IMR-90 (cell line): Measurements from ENCODE around the gene ADGRG7. TPM values are rescaled to one million over a fixed set of nuclear protein-coding genes. Genes with fewer than 3 reads are reported as not detected.

ENCODE experiments used
- ATAC-seq: fragments of 200-7000 bp; cut with Tn5 transposase; 2 replicates; pipeline ENCODE4 v1.9.1; 2020; ENCODE audit warnings: low read depth, mild to moderate bottlenecking, moderate library complexity
- BruUV-seq: library from RNA; stranded (reverse); fragments of 400-500 nt; replicated peaks from 2 replicates; lab custom pipeline; 2021; lab: Mats Ljungman, UMichigan
- CTCF ChIA-PET: fragments of 300-600 bp; formaldehyde crosslinking; extraction: SDS; loops from one replicate; lab custom pipeline; 2021; ENCODE audit warnings: antibody characterized with exemption; lab: Yijun Ruan, JAX
- POLR2A ChIA-PET: fragments of 300-600 bp; sonication (Branson Sonifier 250); formaldehyde crosslinking; loops from one replicate; lab custom pipeline; 2022; ENCODE audit warnings: antibody characterized with exemption; ENCODE audit not compliant: unreplicated experiment; lab: Charles Lee
- DNase-seq: peaks from one replicate; pipeline ENCODE4 v3.0.0; 2013
- H2AFZ ChIP-seq: replicated peaks from 2 replicates; pipeline ENCODE3; 2013; ENCODE audit warnings: low read length, mild to moderate bottlenecking; ENCODE audit not compliant: poor library complexity
- H2AK5ac ChIP-seq: 2 replicates; pipeline ENCODE4 v1.6.1; 2013; ENCODE audit warnings: low read depth, low read length, inconsistent platforms
- H2AK9ac ChIP-seq: replicated peaks from 2 replicates; pipeline ENCODE3; 2013; ENCODE audit warnings: mild to moderate bottlenecking, low read depth, low read length, moderate library complexity; ENCODE audit not compliant: poor library complexity
- H2BK120ac ChIP-seq: 2 replicates; pipeline ENCODE4 v1.6.1; 2013; ENCODE audit warnings: low read depth, low read length, inconsistent platforms
- H2BK15ac ChIP-seq: 3 replicates; pipeline ENCODE4 v1.6.1; 2013; ENCODE audit warnings: low read depth, low read length, inconsistent platforms
- H2BK20ac ChIP-seq: 2 replicates; pipeline ENCODE4 v1.6.1; 2013; ENCODE audit warnings: low read depth, mild to moderate bottlenecking, inconsistent platforms, low read length, moderate library complexity
- H2BK5ac ChIP-seq: 2 replicates; pipeline ENCODE4 v1.6.1; 2013; ENCODE audit warnings: mild to moderate bottlenecking, low read depth, low read length, inconsistent platforms; ENCODE audit not compliant: poor library complexity, severe bottlenecking
- H3K14ac ChIP-seq: replicated peaks from 2 replicates; pipeline ENCODE4 v1.6.1; 2013; ENCODE audit warnings: low read depth, low read length, inconsistent platforms
- H3K18ac ChIP-seq: 2 replicates; pipeline ENCODE4 v1.6.1; 2013; ENCODE audit warnings: low read depth, low read length, control low read depth
- H3K23ac ChIP-seq: 2 replicates; pipeline ENCODE4 v1.6.1; 2013; ENCODE audit warnings: low read depth, low read length, inconsistent platforms
- H3K27ac ChIP-seq: 2 replicates; pipeline ENCODE4 v1.5.1; 2013; ENCODE audit warnings: mild to moderate bottlenecking, control low read depth, low read length; ENCODE audit not compliant: insufficient read depth
- H3K27me3 ChIP-seq: 2 replicates; pipeline ENCODE4 v1.6.1; 2013; ENCODE audit warnings: low read length; ENCODE audit not compliant: control insufficient read depth, insufficient read depth
- H3K36me3 ChIP-seq: 2 replicates; pipeline ENCODE4 v1.6.1; 2013; ENCODE audit warnings: low read length, mixed read lengths; ENCODE audit not compliant: control insufficient read depth, insufficient read depth
- H3K4ac ChIP-seq: 2 replicates; pipeline ENCODE4 v1.6.1; 2013; ENCODE audit warnings: low read depth, low read length, inconsistent platforms
- H3K4me1 ChIP-seq: 2 replicates; pipeline ENCODE4 v1.6.1; 2013; ENCODE audit warnings: low read length, mixed read lengths; ENCODE audit not compliant: control insufficient read depth, insufficient read depth
- H3K4me2 ChIP-seq: 2 replicates; pipeline ENCODE4 v1.6.1; 2013; ENCODE audit warnings: low read depth, mild to moderate bottlenecking, control low read depth, low read length, moderate library complexity
- H3K4me3 ChIP-seq: 2 replicates; pipeline ENCODE4 v1.5.1; 2013; ENCODE audit warnings: low read depth, mild to moderate bottlenecking, control low read depth, low read length, moderate library complexity; ENCODE audit not compliant: insufficient read depth
- H3K56ac ChIP-seq: 2 replicates; pipeline ENCODE4 v1.6.1; 2013; ENCODE audit warnings: low read length, inconsistent platforms; ENCODE audit not compliant: insufficient read depth; ENCODE audit errors: extremely low read depth
- H3K79me1 ChIP-seq, 2 experiments: 2 replicates each; pipeline ENCODE4 v1.6.1; 2013; ENCODE audit warnings: low read length in 2 of 2, inconsistent platforms in 1 of 2, low read depth in 1 of 2
- H3K9ac ChIP-seq: 2 replicates; pipeline ENCODE4 v1.6.1; 2013; ENCODE audit warnings: low read depth, low read length, control low read depth
- H3K9me1 ChIP-seq: 2 replicates; pipeline ENCODE4 v1.6.1; 2013; ENCODE audit warnings: low read length, inconsistent platforms; ENCODE audit not compliant: insufficient read depth
- H3K9me3 ChIP-seq: 2 replicates; pipeline ENCODE4 v1.6.1; 2013; ENCODE audit warnings: low read length; ENCODE audit not compliant: control insufficient read depth, insufficient read depth
- H4K20me1 ChIP-seq: 2 replicates; pipeline ENCODE4 v1.6.1; 2013; ENCODE audit warnings: low read length, inconsistent platforms; ENCODE audit not compliant: insufficient read depth
- H4K5ac ChIP-seq: 2 replicates; pipeline ENCODE4 v1.6.1; 2013; ENCODE audit warnings: mild to moderate bottlenecking, low read depth, low read length, control low read depth
- H4K8ac ChIP-seq, 2 experiments: 2 replicates each; pipeline ENCODE4 v1.6.1; 2013; ENCODE audit warnings: low read depth in 2 of 2, low read length in 2 of 2, control low read depth in 1 of 2, inconsistent platforms in 1 of 2
- H4K91ac ChIP-seq: 2 replicates; pipeline ENCODE4 v1.6.1; 2013; ENCODE audit warnings: low read depth, low read length, inconsistent platforms; ENCODE audit not compliant: insufficient read depth
- BHLHE40 ChIP-seq: fragments of 150-350 bp; IDR thresholded peaks from 2 replicates; pipeline ENCODE4 v1.6.1; 2016; ENCODE audit warnings: mild to moderate bottlenecking, low read depth, low read length
- CEBPB ChIP-seq: IDR thresholded peaks from 2 replicates; pipeline ENCODE4 v1.6.1; 2012; ENCODE audit warnings: low read depth, low read length, improper control_type of control experiment
- FOS ChIP-seq: fragments of 150-350 bp; IDR thresholded peaks from 2 replicates; pipeline ENCODE4 v1.6.1; 2016; ENCODE audit warnings: low read depth, low read length
- MAFK ChIP-seq: IDR thresholded peaks from 2 replicates; pipeline ENCODE4 v1.6.1; 2012; ENCODE audit warnings: low read depth, low read length, improper control_type of control experiment
- MAZ ChIP-seq: IDR thresholded peaks from 2 replicates; pipeline ENCODE4 v1.6.1; 2012; ENCODE audit warnings: low read depth, mild to moderate bottlenecking, low read length, improper control_type of control experiment, moderate library complexity, borderline replicate concordance
- MXI1 ChIP-seq: IDR thresholded peaks from 2 replicates; pipeline ENCODE4 v1.6.1; 2012; ENCODE audit warnings: low read depth, mild to moderate bottlenecking, low read length, moderate library complexity, borderline replicate concordance
- NFE2L2 ChIP-seq: fragments of 150-350 bp; IDR thresholded peaks from 2 replicates; pipeline ENCODE4 v1.6.1; 2016; ENCODE audit warnings: low read depth, mild to moderate bottlenecking, low read length
- POLR2A ChIP-seq: IDR thresholded peaks from 2 replicates; pipeline ENCODE4 v1.6.1; 2012; ENCODE audit warnings: mild to moderate bottlenecking, low read depth, low read length
- RAD21 ChIP-seq: IDR thresholded peaks from 2 replicates; pipeline ENCODE4 v1.6.1; 2012; ENCODE audit warnings: low read length, improper control_type of control experiment
- RCOR1 ChIP-seq: IDR thresholded peaks from 2 replicates; pipeline ENCODE4 v1.6.1; 2012; ENCODE audit warnings: mild to moderate bottlenecking, low read length, improper control_type of control experiment; ENCODE audit not compliant: insufficient replicate concordance
- RFX5 ChIP-seq: IDR thresholded peaks from 2 replicates; pipeline ENCODE4 v1.8.0; 2012; ENCODE audit warnings: low read depth, mild to moderate bottlenecking, low read length, moderate library complexity
- SMC3 ChIP-seq: fragments of 150-350 bp; IDR thresholded peaks from 2 replicates; pipeline ENCODE4 v1.6.1; 2016; ENCODE audit warnings: low read depth, mild to moderate bottlenecking, antibody characterized with exemption, low read length, moderate library complexity
- WGBS, 2 experiments: methylation state at CpG; one replicate each; pipeline versions ENCODE4 v1.1.5 to v1.1.7; 2013; ENCODE audit warnings: missing lambda C conversion rate in 2 of 2; ENCODE audit not compliant: insufficient read length in 1 of 2; ENCODE audit errors: extremely low coverage in 2 of 2; 5-methylcytosine and 5-hydroxymethylcytosine counted together
- dilution Hi-C: fragments of 300-500 bp; cut with HindIII; formaldehyde crosslinking; loops from one replicate; pipeline ENCODE4 v1.14.3; 2018; ENCODE audit warnings: low sequenced_read_pairs; ENCODE audit not compliant: unreplicated experiment
- in situ Hi-C: fragments of 300-500 bp; cut with MboI; formaldehyde crosslinking; loops from 3 replicates; pipeline ENCODE4 v1.14.3; 2019; ENCODE audit warnings: low sequenced_read_pairs, inconsistent platforms, mixed read lengths
- intact Hi-C: fragments of 100-400 bp; cut with micrococcal nuclease; formaldehyde crosslinking; loops from 2 replicates; pipeline ENCODE4 v1.10.0; 2022
- polyA plus RNA-seq, 3 experiments: library from polyadenylated mRNA; depleted of rRNA; stranded (reverse); fragments of >200 nt; gene quantifications; 2 replicates each; pipeline ENCODE4 v1.2.3, GENCODE V29; 2012; ENCODE audit warnings: low replicate concordance in 1 of 3
- total RNA-seq: library from RNA; depleted of rRNA; stranded (reverse); fragments of >200 nt; gene quantifications from 2 replicates; pipeline ENCODE4 v1.2.3, GENCODE V29; 2012
- TF ChIP-seq, protein P1 (sequence below): conservative IDR thresholded peaks from 2 replicates; pipeline ENCODE4 v1.5.1; 2012; ENCODE audit warnings: mild to moderate bottlenecking, low read depth, low read length, improper control_type of control experiment
- TF ChIP-seq, protein P2 (sequence below): fragments of 150-350 bp; IDR thresholded peaks from 2 replicates; pipeline ENCODE4 v1.6.1; 2016; ENCODE audit warnings: low read depth, mild to moderate bottlenecking, low read length, moderate library complexity, borderline replicate concordance
- TF ChIP-seq, protein P3 (sequence below): fragments of 150-350 bp; IDR thresholded peaks from 2 replicates; pipeline ENCODE4 v1.6.1; 2017; ENCODE audit warnings: mild to moderate bottlenecking, antibody characterized with exemption, low read length, low read depth

The ADGRG7 gene
- total and polyA plus RNA-seq, 2 of the 4 experiments (the other 2 are of a cell fraction) = not detected

DNA sequence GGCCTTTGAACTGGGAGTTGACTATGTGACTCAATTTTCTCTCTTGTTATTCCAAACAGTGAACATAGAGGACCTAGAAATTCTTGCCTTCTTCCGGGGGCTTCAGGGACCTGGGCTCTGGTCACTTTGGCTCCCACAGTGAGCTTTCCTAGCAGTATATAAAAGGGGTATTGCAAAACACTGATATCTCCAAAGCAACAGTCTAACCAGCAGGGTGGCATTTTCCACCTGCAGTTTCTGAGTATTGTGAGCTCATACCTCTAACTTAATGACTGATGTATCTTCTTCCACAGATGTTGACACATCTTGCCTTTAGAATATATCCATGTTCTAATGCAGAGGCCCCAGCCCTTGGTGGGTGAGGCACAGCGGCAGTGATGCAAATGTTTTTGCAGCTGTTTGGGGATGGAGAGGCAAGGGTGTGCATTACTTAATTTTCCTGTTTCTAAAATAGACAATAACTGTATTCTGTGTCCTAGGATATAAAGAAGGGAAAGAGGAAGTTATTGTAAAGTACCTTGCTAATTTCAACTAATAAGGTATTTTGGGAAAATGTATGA, 45.7 kb upstream of the ADGRG7 start:
- no peak overlapping the region for H2AK5ac ChIP-seq
- no peak overlapping the region for H3K4ac ChIP-seq
- no TSS peak for BruUV-seq
- H3K4me2 ChIP-seq = no peak overlapping the region
- TF ChIP-seq RAD21 (no peak), POLR2A (no peak), SMC3 (no peak), RFX5 (no peak), RCOR1 (no peak), BHLHE40 (no peak), MXI1 (no peak), MAZ (no peak), FOS (no peak), NFE2L2 (no peak), CEBPB (no peak), MAFK (no peak)
- TF ChIP-seq, protein P1, sequence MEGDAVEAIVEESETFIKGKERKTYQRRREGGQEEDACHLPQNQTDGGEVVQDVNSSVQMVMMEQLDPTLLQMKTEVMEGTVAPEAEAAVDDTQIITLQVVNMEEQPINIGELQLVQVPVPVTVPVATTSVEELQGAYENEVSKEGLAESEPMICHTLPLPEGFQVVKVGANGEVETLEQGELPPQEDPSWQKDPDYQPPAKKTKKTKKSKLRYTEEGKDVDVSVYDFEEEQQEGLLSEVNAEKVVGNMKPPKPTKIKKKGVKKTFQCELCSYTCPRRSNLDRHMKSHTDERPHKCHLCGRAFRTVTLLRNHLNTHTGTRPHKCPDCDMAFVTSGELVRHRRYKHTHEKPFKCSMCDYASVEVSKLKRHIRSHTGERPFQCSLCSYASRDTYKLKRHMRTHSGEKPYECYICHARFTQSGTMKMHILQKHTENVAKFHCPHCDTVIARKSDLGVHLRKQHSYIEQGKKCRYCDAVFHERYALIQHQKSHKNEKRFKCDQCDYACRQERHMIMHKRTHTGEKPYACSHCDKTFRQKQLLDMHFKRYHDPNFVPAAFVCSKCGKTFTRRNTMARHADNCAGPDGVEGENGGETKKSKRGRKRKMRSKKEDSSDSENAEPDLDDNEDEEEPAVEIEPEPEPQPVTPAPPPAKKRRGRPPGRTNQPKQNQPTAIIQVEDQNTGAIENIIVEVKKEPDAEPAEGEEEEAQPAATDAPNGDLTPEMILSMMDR = no peak
- TF ChIP-seq, protein P2, sequence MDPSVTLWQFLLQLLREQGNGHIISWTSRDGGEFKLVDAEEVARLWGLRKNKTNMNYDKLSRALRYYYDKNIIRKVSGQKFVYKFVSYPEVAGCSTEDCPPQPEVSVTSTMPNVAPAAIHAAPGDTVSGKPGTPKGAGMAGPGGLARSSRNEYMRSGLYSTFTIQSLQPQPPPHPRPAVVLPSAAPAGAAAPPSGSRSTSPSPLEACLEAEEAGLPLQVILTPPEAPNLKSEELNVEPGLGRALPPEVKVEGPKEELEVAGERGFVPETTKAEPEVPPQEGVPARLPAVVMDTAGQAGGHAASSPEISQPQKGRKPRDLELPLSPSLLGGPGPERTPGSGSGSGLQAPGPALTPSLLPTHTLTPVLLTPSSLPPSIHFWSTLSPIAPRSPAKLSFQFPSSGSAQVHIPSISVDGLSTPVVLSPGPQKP = no peak
- TF ChIP-seq, protein P3, sequence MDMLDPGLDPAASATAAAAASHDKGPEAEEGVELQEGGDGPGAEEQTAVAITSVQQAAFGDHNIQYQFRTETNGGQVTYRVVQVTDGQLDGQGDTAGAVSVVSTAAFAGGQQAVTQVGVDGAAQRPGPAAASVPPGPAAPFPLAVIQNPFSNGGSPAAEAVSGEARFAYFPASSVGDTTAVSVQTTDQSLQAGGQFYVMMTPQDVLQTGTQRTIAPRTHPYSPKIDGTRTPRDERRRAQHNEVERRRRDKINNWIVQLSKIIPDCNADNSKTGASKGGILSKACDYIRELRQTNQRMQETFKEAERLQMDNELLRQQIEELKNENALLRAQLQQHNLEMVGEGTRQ = no peak
- no peak overlapping the region for H2AK9ac ChIP-seq
- no peak overlapping the region for H3K18ac ChIP-seq
- H3K14ac ChIP-seq = no peak overlapping the region
- dilution Hi-C loops = no loop called here
- no peak overlapping the region for H2BK5ac ChIP-seq
- H3K79me1 ChIP-seq = no peaks in the 10 kb centered on the region
- ChIA-PET POLR2A (no interaction called here), CTCF (no interaction called here)
- H3K4me1 ChIP-seq = peaks cover 5% of the 10 kb centered on the region
- H3K9me3 ChIP-seq = no peaks in the 10 kb centered on the region
- H4K91ac ChIP-seq = no peak overlapping the region
- in situ Hi-C loops = no loop called here
- H4K20me1 ChIP-seq = no peaks in the 10 kb centered on the region
- ATAC-seq (no peak), DNase-seq (no peak)
- no peaks in the 10 kb centered on the region for H3K27me3 ChIP-seq
- H3K36me3 ChIP-seq = no peaks in the 10 kb centered on the region
- H3K4me3 ChIP-seq = no peak overlapping the region
- no peak overlapping the region for H3K27ac ChIP-seq
- no peak overlapping the region for H2BK15ac ChIP-seq
- peaks cover 3% of the 10 kb centered on the region; the same call in 1 of the 2 replicates for H3K9me1 ChIP-seq
- no peak overlapping the region for H3K23ac ChIP-seq
- no peak overlapping the region for H2BK20ac ChIP-seq
- no CpG with 5 or more reads among the region's 2 CpGs for WGBS, 2 experiments
- H3K56ac ChIP-seq = no peak overlapping the region
- H4K5ac ChIP-seq = no peak overlapping the region
- intact Hi-C loops = no loop called here
- H3K9ac ChIP-seq = no peak overlapping the region
- H4K8ac ChIP-seq = no peak overlapping the region
- H2AFZ ChIP-seq = no peak overlapping the region
- no peak overlapping the region for H2BK120ac ChIP-seq
